ENCODE data around the gene ALDH2. TPM values are rescaled to one million over a fixed set of nuclear protein-coding genes. Genes with fewer than 3 reads are reported as not detected.

ALDH2 gene
- total and polyA plus RNA-seq, 2 experiments from 2014 or later = 130 to 164 TPM

GRCh38 chr12:111846016-111846415 lies 79.3 kb downstream of the ALDH2 start:
- no peak overlapping the region for H3K4me3 ChIP-seq
- H3K9me3 ChIP-seq (ENCODE audit: low read depth) = no peaks in the 10 kb centered on the region
- peaks cover 8% of the 10 kb centered on the region for H3K4me1 ChIP-seq (ENCODE audit: low read depth)
- peak in 1 of 2 donors; percentile 10 for DNase-seq (ENCODE audit: low read depth in 1 of 2, low spot score in 1 of 2)
- H3K36me3 ChIP-seq = no peaks in the 10 kb centered on the region
- no peak overlapping the region for H3K27ac ChIP-seq
- H3K27me3 ChIP-seq = no peaks in the 10 kb centered on the region
- no peak for TF ChIP-seq CTCF (IDR thresholded peaks at IDR 0.05; ENCODE audit: low read depth, low read length)

- H3K4me1 ChIP-seq (ENCODE audit: low read depth) = peaks cover 3% of the 10 kb centered on the region
- no peaks in the 10 kb centered on the region for H3K9me3 ChIP-seq (ENCODE audit: low read depth)
- DNase-seq (ENCODE audit: low read depth in 1 of 2, low spot score in 1 of 2) = no peak
- H3K27ac ChIP-seq = no peak overlapping the region
- no peaks in the 10 kb centered on the region for H3K36me3 ChIP-seq
- no peaks in the 10 kb centered on the region for H3K27me3 ChIP-seq
- TF ChIP-seq CTCF (IDR thresholded peaks at IDR 0.05; ENCODE audit: low read depth, low read length) = no peak
- no peak overlapping the region for H3K4me3 ChIP-seq
Observed at GRCh38 chr12:111850526-111850925, 83.8 kb downstream of the ALDH2 start.

- Histone ChIP-seq H3K9me3 (ENCODE audit: low read depth) (no peaks in the 10 kb centered on the region), H3K27ac (no peak overlapping the region), H3K4me3 (no peak overlapping the region), H3K36me3 (no peaks in the 10 kb centered on the region), H3K4me1 (ENCODE audit: low read depth) (peaks cover 14% of the 10 kb centered on the region), H3K27me3 (no peaks in the 10 kb centered on the region)
- no peak for DNase-seq (ENCODE audit: low read depth in 1 of 2, low spot score in 1 of 2)
- no peak for TF ChIP-seq CTCF (IDR thresholded peaks at IDR 0.05; ENCODE audit: low read depth, low read length)
Observed at GRCh38 chr12:111858186-111858585, 91.5 kb downstream of the ALDH2 start.

GRCh38 chr12:111858778-111859177 lies 92.0 kb downstream of the ALDH2 start:
- no peak for TF ChIP-seq CTCF (IDR thresholded peaks at IDR 0.05; ENCODE audit: low read depth, low read length)
- Histone ChIP-seq H3K9me3 (ENCODE audit: low read depth) (no peaks in the 10 kb centered on the region), H3K27me3 (no peaks in the 10 kb centered on the region), H3K36me3 (no peaks in the 10 kb centered on the region), H3K27ac (no peak overlapping the region), H3K4me1 (ENCODE audit: low read depth) (peaks cover 16% of the 10 kb centered on the region), H3K4me3 (no peak overlapping the region)
- DNase-seq (ENCODE audit: low read depth in 1 of 2, low spot score in 1 of 2) = no peak

GRCh38 chr12:111864913-111865312 lies 98.2 kb downstream of the ALDH2 start:
- Histone ChIP-seq H3K27ac (no peak overlapping the region), H3K27me3 (no peaks in the 10 kb centered on the region), H3K36me3 (peaks cover 15% of the 10 kb centered on the region), H3K9me3 (ENCODE audit: low read depth) (no peaks in the 10 kb centered on the region), H3K4me1 (ENCODE audit: low read depth) (peaks cover 20% of the 10 kb centered on the region), H3K4me3 (no peak overlapping the region)
- TF ChIP-seq CTCF (IDR thresholded peaks at IDR 0.05; ENCODE audit: low read depth, low read length) = no peak
- no peak for DNase-seq (ENCODE audit: low read depth in 1 of 2, low spot score in 1 of 2)

Other genes starting within 250 kb of the ALDH2 start
- gene ATXN2, start 167.6 kb upstream of the ALDH2 start, total RNA-seq = 17.2 and 29.5 TPM in 2 replicates
- gene ATXN2, start 167.6 kb upstream of the ALDH2 start, polyA plus RNA-seq = 52.7 and 62.9 TPM in 2 replicates
- gene BRAP, start 81.0 kb upstream of the ALDH2 start, total RNA-seq = 14.9 and 18.4 TPM in 2 replicates
- gene BRAP, start 81.0 kb upstream of the ALDH2 start, polyA plus RNA-seq = 23.9 and 24.4 TPM in 2 replicates
- 32.8 and 46.8 TPM in 2 replicates for gene ACAD10, start 80.9 kb upstream of the ALDH2 start, total RNA-seq
- gene ACAD10, start 80.9 kb upstream of the ALDH2 start, polyA plus RNA-seq = 33.6 and 49.6 TPM in 2 replicates
- gene MAPKAPK5, start 75.3 kb downstream of the ALDH2 start, total RNA-seq = 81.0 and 92.9 TPM in 2 replicates
- 64.3 and 81.2 TPM in 2 replicates for gene MAPKAPK5, start 75.3 kb downstream of the ALDH2 start, polyA plus RNA-seq
- gene TMEM116, start 246.2 kb downstream of the ALDH2 start, total RNA-seq = 12.9 and 16.6 TPM in 2 replicates
- 30.4 and 33.8 TPM in 2 replicates for gene TMEM116, start 246.2 kb downstream of the ALDH2 start, polyA plus RNA-seq
- gene ERP29, start 246.5 kb downstream of the ALDH2 start, total RNA-seq = 105 TPM in 2 replicates
- 131 and 150 TPM in 2 replicates for gene ERP29, start 246.5 kb downstream of the ALDH2 start, polyA plus RNA-seq

Measured in cardiac muscle cell (in vitro differentiated cells and primary cell).